Stimulated activated memory B cell treated with anti-CD40 and anti-IgM and Interleukin-4, amounts not matched to agents 10 μg/mL and 1 μg/mL and 100 μg/mL, for 72 hours (primary cell): ENCODE measurements around the gene LRP3.
"Not testable (repeated sequence)": the region's sequence is repeated elsewhere in the genome, so short reads cannot be mapped to it uniquely, and the experiment has no call there.

Experiments used
- ATAC-seq: fragments of 150-1000 bp; cut with Tn5 transposase; 2 replicates; pipeline ENCODE4 v1.10.0; 2021
- H3K27ac Mint-ChIP-seq: one replicate; pipeline ENCODE4 v1.8.0; 2022; ENCODE audit warnings: mild to moderate bottlenecking, mixed read lengths
- H3K27me3 Mint-ChIP-seq: one replicate; pipeline ENCODE4 v1.8.0; 2022; ENCODE audit warnings: mixed read lengths
- H3K36me3 Mint-ChIP-seq: one replicate; pipeline ENCODE4 v1.8.0; 2022; ENCODE audit warnings: mixed read lengths
- H3K4me1 Mint-ChIP-seq: one replicate; pipeline ENCODE4 v1.8.0; 2022; ENCODE audit warnings: mixed read lengths
- H3K4me3 Mint-ChIP-seq: one replicate; pipeline ENCODE4 v1.8.0; 2022; ENCODE audit warnings: mild to moderate bottlenecking, moderate library complexity, mixed read lengths
- H3K9me3 Mint-ChIP-seq: one replicate; pipeline ENCODE4 v1.8.0; 2022; ENCODE audit warnings: mixed read lengths

LRP3 gene

GRCh38 chr19:33193865-33194362, at the start of gene LRP3:
LRP3 (plus strand) TSS chr19:33194330; CDS start chr19:33194786, 456 bp downstream.
- H3K36me3 Mint-ChIP-seq = no peaks in the 10 kb centered on the region
- peak within 1 kb of the TSS; percentile 54 for H3K4me3 Mint-ChIP-seq
- peaks cover 10% of the 10 kb centered on the region for H3K4me1 Mint-ChIP-seq
- no peaks in the 10 kb centered on the region for H3K9me3 Mint-ChIP-seq
- peaks cover 73% of the 10 kb centered on the region for H3K27me3 Mint-ChIP-seq
- no peak for ATAC-seq
- H3K27ac Mint-ChIP-seq = no peak within 1 kb of the TSS

- Mint-ChIP-seq H3K4me1 (peaks cover 7% of the 10 kb centered on the region), H3K27me3 (peaks cover 51% of the 10 kb centered on the region), H3K27ac (no peak overlapping the region), H3K4me3 (no peak overlapping the region), H3K36me3 (no peaks in the 10 kb centered on the region), H3K9me3 (peaks cover 3% of the 10 kb centered on the region)
- ATAC-seq = no peak
Observed at GRCh38 chr19:33146209-33146608, 47.9 kb upstream of the LRP3 start.

- ATAC-seq = no peak
- Mint-ChIP-seq H3K4me1 (peaks cover 7% of the 10 kb centered on the region), H3K36me3 (no peaks in the 10 kb centered on the region), H3K27ac (no peak overlapping the region), H3K4me3 (no peak overlapping the region), H3K27me3 (peaks cover 37% of the 10 kb centered on the region), H3K9me3 (peaks cover 3% of the 10 kb centered on the region)
Observed at GRCh38 chr19:33147538-33147937, 46.6 kb upstream of the LRP3 start.

GRCh38 chr19:33150852-33151518, 43.1 kb upstream of the LRP3 start:
- Mint-ChIP-seq H3K4me1 (no peaks in the 10 kb centered on the region), H3K9me3 (peaks cover 3% of the 10 kb centered on the region), H3K36me3 (no peaks in the 10 kb centered on the region), H3K27ac (no peak overlapping the region), H3K4me3 (no peak overlapping the region), H3K27me3 (peaks cover 27% of the 10 kb centered on the region)
- no peak for ATAC-seq

GRCh38 chr19:33152176-33152575, 42.0 kb upstream of the LRP3 start:
- H3K27me3 Mint-ChIP-seq = peaks cover 16% of the 10 kb centered on the region
- no peak for ATAC-seq
- no peaks in the 10 kb centered on the region for H3K4me1 Mint-ChIP-seq
- H3K36me3 Mint-ChIP-seq = no peaks in the 10 kb centered on the region
- H3K9me3 Mint-ChIP-seq = no peaks in the 10 kb centered on the region
- H3K4me3 Mint-ChIP-seq = no peak overlapping the region
- no peak overlapping the region for H3K27ac Mint-ChIP-seq

GRCh38 chr19:33152625-33153024, 41.5 kb upstream of the LRP3 start:
- not testable (repeated sequence) for H3K9me3 Mint-ChIP-seq, H3K27ac Mint-ChIP-seq

GRCh38 chr19:33154313-33154712, 39.8 kb upstream of the LRP3 start:
- not testable (repeated sequence) for H3K4me3 Mint-ChIP-seq, ATAC-seq, H3K27ac Mint-ChIP-seq, H3K9me3 Mint-ChIP-seq, H3K36me3 Mint-ChIP-seq, H3K4me1 Mint-ChIP-seq
- H3K27me3 Mint-ChIP-seq = peaks cover 10% of the 10 kb centered on the region

More at GRCh38 chr19:33152625-33153024, 41.5 kb upstream of the LRP3 start:
- H3K27me3 Mint-ChIP-seq = peaks cover 12% of the 10 kb centered on the region
- not testable (repeated sequence) for H3K36me3 Mint-ChIP-seq, ATAC-seq, H3K4me1 Mint-ChIP-seq, H3K4me3 Mint-ChIP-seq

- Mint-ChIP-seq H3K36me3 (peaks cover 5% of the 10 kb centered on the region), H3K4me1 (peaks cover 10% of the 10 kb centered on the region), H3K9me3 (no peaks in the 10 kb centered on the region), H3K27ac (no peak overlapping the region), H3K4me3 (no peak overlapping the region), H3K27me3 (peaks cover 10% of the 10 kb centered on the region)
- ATAC-seq = no peak
Observed at GRCh38 chr19:33156334-33156733, 37.8 kb upstream of the LRP3 start.

GRCh38 chr19:33157906-33158305, 36.2 kb upstream of the LRP3 start:
- peaks cover 5% of the 10 kb centered on the region for H3K36me3 Mint-ChIP-seq
- peaks cover 10% of the 10 kb centered on the region for H3K27me3 Mint-ChIP-seq
- no peak overlapping the region for H3K27ac Mint-ChIP-seq
- ATAC-seq = no peak
- H3K4me3 Mint-ChIP-seq = no peak overlapping the region
- H3K4me1 Mint-ChIP-seq = peaks cover 10% of the 10 kb centered on the region
- H3K9me3 Mint-ChIP-seq = no peaks in the 10 kb centered on the region

GRCh38 chr19:33158365-33158764, 35.8 kb upstream of the LRP3 start:
- H3K4me1 Mint-ChIP-seq = peaks cover 10% of the 10 kb centered on the region
- no peak overlapping the region for H3K4me3 Mint-ChIP-seq
- H3K27me3 Mint-ChIP-seq = peaks cover 10% of the 10 kb centered on the region
- peaks cover 5% of the 10 kb centered on the region for H3K36me3 Mint-ChIP-seq
- no peak for ATAC-seq
- H3K27ac Mint-ChIP-seq = no peak overlapping the region
- H3K9me3 Mint-ChIP-seq = no peaks in the 10 kb centered on the region

- ATAC-seq = no peak
- no peak overlapping the region for H3K27ac Mint-ChIP-seq
- peaks cover 5% of the 10 kb centered on the region for H3K36me3 Mint-ChIP-seq
- H3K4me1 Mint-ChIP-seq = peaks cover 10% of the 10 kb centered on the region
- H3K27me3 Mint-ChIP-seq = peaks cover 7% of the 10 kb centered on the region
- no peaks in the 10 kb centered on the region for H3K9me3 Mint-ChIP-seq
- H3K4me3 Mint-ChIP-seq = no peak overlapping the region
Observed at GRCh38 chr19:33159149-33159548, 35.0 kb upstream of the LRP3 start.

- Mint-ChIP-seq H3K27ac (peak overlapping the region; percentile 66), H3K4me1 (peaks cover 10% of the 10 kb centered on the region), H3K4me3 (no peak overlapping the region), H3K36me3 (peaks cover 8% of the 10 kb centered on the region), H3K27me3 (no peaks in the 10 kb centered on the region), H3K9me3 (no peaks in the 10 kb centered on the region)
- ATAC-seq = no peak
Observed at GRCh38 chr19:33159893-33160292, 34.2 kb upstream of the LRP3 start.

- Mint-ChIP-seq H3K4me3 (no peak overlapping the region), H3K4me1 (peaks cover 10% of the 10 kb centered on the region), H3K27me3 (no peaks in the 10 kb centered on the region), H3K27ac (no peak overlapping the region), H3K9me3 (no peaks in the 10 kb centered on the region), H3K36me3 (peaks cover 10% of the 10 kb centered on the region)
- no peak for ATAC-seq
Observed at GRCh38 chr19:33161201-33161600, 32.9 kb upstream of the LRP3 start.

GRCh38 chr19:33163481-33163880, 30.6 kb upstream of the LRP3 start:
- Mint-ChIP-seq H3K4me1 (peaks cover 10% of the 10 kb centered on the region), H3K36me3 (peaks cover 22% of the 10 kb centered on the region), H3K27ac (no peak overlapping the region), H3K9me3 (peaks cover 7% of the 10 kb centered on the region), H3K4me3 (no peak overlapping the region), H3K27me3 (no peaks in the 10 kb centered on the region)
- ATAC-seq = no peak

GRCh38 chr19:33166037-33166436, 28.1 kb upstream of the LRP3 start:
- not testable (repeated sequence) for H3K27me3 Mint-ChIP-seq, H3K4me3 Mint-ChIP-seq, H3K4me1 Mint-ChIP-seq, ATAC-seq, H3K27ac Mint-ChIP-seq
- H3K36me3 Mint-ChIP-seq = peaks cover 27% of the 10 kb centered on the region
- peaks cover 13% of the 10 kb centered on the region for H3K9me3 Mint-ChIP-seq

- ATAC-seq = no peak
- Mint-ChIP-seq H3K9me3 (peaks cover 13% of the 10 kb centered on the region), H3K36me3 (peaks cover 32% of the 10 kb centered on the region), H3K4me3 (no peak overlapping the region), H3K4me1 (peaks cover 5% of the 10 kb centered on the region), H3K27ac (no peak overlapping the region), H3K27me3 (no peaks in the 10 kb centered on the region)
Observed at GRCh38 chr19:33167438-33167837, 26.7 kb upstream of the LRP3 start.
